ENCODE results near the gene NPNT. TPM values are rescaled to one million over a fixed set of nuclear protein-coding genes. Genes with fewer than 3 reads are reported as not detected.

NPNT gene
- total RNA-seq, 4 donors from 2014 or later: 15.6 to 53.8 (median 40.7) TPM

DNA sequence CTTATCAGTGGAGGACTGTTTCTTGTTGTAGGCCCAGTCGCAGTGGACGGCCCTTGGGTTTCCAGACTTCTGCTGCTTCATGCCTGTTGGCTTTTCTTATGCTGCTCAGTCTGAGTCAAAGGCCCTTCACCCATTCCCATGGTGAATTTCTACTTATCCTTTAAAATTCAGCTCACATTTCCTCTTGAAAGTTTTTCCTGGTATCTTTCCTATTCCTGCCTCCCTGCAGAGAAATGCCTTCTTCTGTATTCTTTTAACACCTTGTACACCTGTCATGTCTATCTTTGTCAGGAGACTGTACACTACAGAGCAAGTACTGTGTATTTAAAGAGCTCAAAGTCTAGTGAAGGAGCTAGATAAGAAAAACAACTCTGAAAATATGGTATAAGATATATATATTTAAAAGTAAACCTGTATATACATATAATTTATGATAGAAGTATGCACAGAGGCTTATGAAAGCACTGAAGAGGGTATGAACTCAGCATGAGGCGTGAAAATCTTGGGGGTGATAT, 22.0 kb downstream of the NPNT start:
- DNase-seq (ENCODE audit: low spot score in 2 of 2): no peak
- Histone ChIP-seq H3K4me3 (no peak overlapping the region), H3K4me1 (no peaks in the 10 kb centered on the region), H3K27me3 (no peaks in the 10 kb centered on the region), H3K27ac (no peak overlapping the region), H3K9me3 (no peaks in the 10 kb centered on the region), H3K36me3 (no peaks in the 10 kb centered on the region)
- TF ChIP-seq EP300 (IDR thresholded peaks at IDR 0.05) (no peak), POLR2A (IDR thresholded peaks at IDR 0.05) (no peak)
- TF ChIP-seq, protein P1, sequence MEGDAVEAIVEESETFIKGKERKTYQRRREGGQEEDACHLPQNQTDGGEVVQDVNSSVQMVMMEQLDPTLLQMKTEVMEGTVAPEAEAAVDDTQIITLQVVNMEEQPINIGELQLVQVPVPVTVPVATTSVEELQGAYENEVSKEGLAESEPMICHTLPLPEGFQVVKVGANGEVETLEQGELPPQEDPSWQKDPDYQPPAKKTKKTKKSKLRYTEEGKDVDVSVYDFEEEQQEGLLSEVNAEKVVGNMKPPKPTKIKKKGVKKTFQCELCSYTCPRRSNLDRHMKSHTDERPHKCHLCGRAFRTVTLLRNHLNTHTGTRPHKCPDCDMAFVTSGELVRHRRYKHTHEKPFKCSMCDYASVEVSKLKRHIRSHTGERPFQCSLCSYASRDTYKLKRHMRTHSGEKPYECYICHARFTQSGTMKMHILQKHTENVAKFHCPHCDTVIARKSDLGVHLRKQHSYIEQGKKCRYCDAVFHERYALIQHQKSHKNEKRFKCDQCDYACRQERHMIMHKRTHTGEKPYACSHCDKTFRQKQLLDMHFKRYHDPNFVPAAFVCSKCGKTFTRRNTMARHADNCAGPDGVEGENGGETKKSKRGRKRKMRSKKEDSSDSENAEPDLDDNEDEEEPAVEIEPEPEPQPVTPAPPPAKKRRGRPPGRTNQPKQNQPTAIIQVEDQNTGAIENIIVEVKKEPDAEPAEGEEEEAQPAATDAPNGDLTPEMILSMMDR (IDR thresholded peaks at IDR 0.05): no peak
- WGBS, 2 donors: 95 to 96% methylated on average over 3 of the region's 3 CpGs

DNA sequence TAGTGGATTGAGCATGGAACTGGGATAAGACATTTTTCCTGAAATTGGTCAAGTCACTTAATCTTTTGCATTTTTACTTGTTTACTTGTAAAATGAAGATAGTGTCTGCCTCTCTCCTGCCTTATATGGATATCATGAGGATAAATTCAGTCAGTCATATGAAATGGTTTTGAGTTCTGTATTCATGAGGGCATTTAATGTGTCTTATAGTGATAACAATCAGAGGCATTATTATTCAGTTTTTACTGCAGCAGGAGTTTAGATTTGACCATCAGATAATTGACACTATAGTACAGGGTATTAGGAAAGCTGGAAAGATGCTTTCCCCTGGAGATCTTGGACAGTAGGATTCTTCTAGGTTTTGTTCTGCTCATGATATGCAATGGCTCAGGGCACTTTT, 26.0 kb downstream of the NPNT start:
- no peak overlapping the region for H3K27ac ChIP-seq
- H3K4me1 ChIP-seq: peaks cover 0 to 19% (median 0%) of the 10 kb centered on the region in 4 donors
- H3K36me3 ChIP-seq: no peaks in the 10 kb centered on the region
- no peak for DNase-seq (ENCODE audit: low spot score in 2 of 2)
- no peaks in the 10 kb centered on the region for H3K9me3 ChIP-seq
- H3K4me3 ChIP-seq: no peak overlapping the region
- no peaks in the 10 kb centered on the region for H3K27me3 ChIP-seq
- TF ChIP-seq POLR2A (IDR thresholded peaks at IDR 0.05): no peak
- TF ChIP-seq, protein P1 (IDR thresholded peaks at IDR 0.05): no peak
- no peak for TF ChIP-seq EP300 (IDR thresholded peaks at IDR 0.05)

DNA sequence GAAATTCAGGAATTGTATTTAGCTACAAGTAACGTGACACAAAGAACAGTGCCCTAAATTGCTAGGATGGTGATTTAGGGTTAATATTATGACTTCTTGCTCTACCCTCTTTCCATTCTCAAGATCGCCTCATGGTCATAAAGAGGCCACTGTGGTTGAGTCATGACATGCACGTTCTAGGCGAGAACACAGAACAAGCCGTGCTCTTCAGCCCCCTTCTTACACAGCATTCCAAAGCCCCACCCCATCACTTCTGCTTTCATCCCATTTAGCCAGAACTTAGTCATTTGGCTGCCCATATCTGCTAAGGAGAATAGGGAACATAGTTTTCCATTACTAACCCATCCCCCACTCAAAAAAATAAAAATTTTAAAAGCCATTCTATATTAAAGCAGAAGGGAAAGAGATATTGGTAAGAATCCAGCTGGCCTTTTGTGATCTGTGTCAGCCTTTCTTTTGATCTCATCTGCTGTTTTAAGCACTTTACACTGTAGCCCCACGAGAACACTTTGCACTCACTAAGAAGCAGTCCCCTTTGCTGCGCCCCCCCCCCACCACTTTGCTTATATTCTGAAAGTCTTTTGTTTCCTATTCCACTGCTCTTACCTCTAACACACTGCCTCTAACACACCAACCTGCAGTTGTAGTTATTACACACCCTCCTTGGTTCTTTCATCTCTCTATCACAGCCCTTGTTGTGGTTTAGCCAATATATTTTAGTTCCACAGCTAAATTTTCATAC, 28.4 kb downstream of the NPNT start:
- Histone ChIP-seq H3K36me3 (no peaks in the 10 kb centered on the region), H3K27me3 (no peaks in the 10 kb centered on the region), H3K4me1 (peaks cover 0 to 19% (median 0%) of the 10 kb centered on the region in 4 donors), H3K9me3 (no peaks in the 10 kb centered on the region), H3K4me3 (no peak overlapping the region), H3K27ac (peak overlapping the region in 3 of 4 donors; percentile 29 to 76 (median 59))
- TF ChIP-seq EP300 (IDR thresholded peaks at IDR 0.05): peak; percentile 51 to 81
- TF ChIP-seq, protein P1 (IDR thresholded peaks at IDR 0.05): no peak
- no peak for TF ChIP-seq POLR2A (IDR thresholded peaks at IDR 0.05)
- WGBS, 2 donors: 19 to 23% methylated on average over 7 of the region's 7 CpGs
- DNase-seq (ENCODE audit: low spot score in 2 of 2): peak in 1 of 2 donors; percentile 24

DNA sequence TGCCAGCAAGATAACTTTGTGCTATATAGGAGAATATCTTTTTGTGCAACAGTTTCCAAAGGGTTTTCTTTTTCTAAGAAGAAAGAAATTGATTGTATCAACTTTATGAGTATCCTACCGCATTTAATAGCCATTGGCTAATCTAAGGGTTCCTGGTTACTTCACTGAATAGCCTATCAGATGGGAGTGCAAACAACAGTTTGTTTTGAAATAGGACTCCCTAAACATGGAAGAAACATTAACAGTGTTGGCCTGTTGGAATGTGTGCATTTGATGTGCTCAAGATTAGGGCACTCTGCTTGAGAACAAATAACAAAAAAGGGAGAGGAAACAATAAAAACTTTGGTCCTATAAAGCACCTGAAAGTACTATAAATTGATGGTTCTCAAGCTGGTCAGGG, 29.1 kb downstream of the NPNT start:
- Histone ChIP-seq H3K9me3 (no peaks in the 10 kb centered on the region), H3K36me3 (no peaks in the 10 kb centered on the region), H3K27me3 (no peaks in the 10 kb centered on the region), H3K4me3 (no peak overlapping the region), H3K4me1 (peaks cover 0 to 19% (median 0%) of the 10 kb centered on the region in 4 donors), H3K27ac (peak overlapping the region in 3 of 4 donors; percentile 29 to 76 (median 59))
- DNase-seq (ENCODE audit: low spot score in 2 of 2): no peak
- no peak for TF ChIP-seq EP300 (IDR thresholded peaks at IDR 0.05)
- no peak for TF ChIP-seq POLR2A (IDR thresholded peaks at IDR 0.05)
- TF ChIP-seq, protein P1 (IDR thresholded peaks at IDR 0.05): no peak
- WGBS, 2 donors: 49 to 53% methylated on average over 1 of the region's 1 CpG

DNA sequence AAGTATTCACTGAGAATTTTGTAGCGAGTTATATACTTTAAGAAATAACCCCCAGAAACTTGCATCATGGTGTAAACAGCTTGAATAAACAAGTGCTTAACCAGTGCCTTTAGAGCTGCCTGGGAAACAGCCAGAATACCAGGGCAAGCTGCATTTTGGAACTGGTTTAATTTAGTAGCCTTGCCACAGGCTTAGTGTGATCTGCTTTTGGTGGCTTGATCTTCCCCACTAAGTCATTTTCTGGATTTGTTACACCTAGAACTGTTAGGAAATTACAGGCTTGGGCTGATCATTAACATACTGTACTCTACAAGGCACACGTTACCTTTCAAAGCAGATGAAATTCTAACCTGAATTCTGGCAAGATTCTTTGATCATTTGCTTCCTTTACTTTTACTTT, 35.4 kb downstream of the NPNT start:
- Histone ChIP-seq H3K9me3 (no peaks in the 10 kb centered on the region), H3K4me3 (no peak overlapping the region), H3K36me3 (no peaks in the 10 kb centered on the region), H3K27ac (no peak overlapping the region), H3K27me3 (no peaks in the 10 kb centered on the region), H3K4me1 (no peaks in the 10 kb centered on the region)
- 81 to 89% methylated on average over 2 of the region's 2 CpGs for WGBS, 2 donors
- no peak for TF ChIP-seq POLR2A (IDR thresholded peaks at IDR 0.05)
- DNase-seq (ENCODE audit: low spot score in 2 of 2): no peak

Measured in tibial nerve (tissue), 4 donors.